Neuronal stem cell (in vitro differentiated cells): ENCODE results near the gene MARCHF5.

Source experiments
- DNase-seq: peaks from one replicate; pipeline ENCODE4 v3.0.0-alpha.2; 2013; ENCODE audit warnings: low spot score
- H2AFZ ChIP-seq: one replicate; pipeline ENCODE4 v1.6.1; 2013; ENCODE audit warnings: mild to moderate bottlenecking, low read length, inconsistent platforms
- H2AK5ac ChIP-seq: 2 replicates; pipeline ENCODE4 v1.6.1; 2013; ENCODE audit warnings: low read depth, mild to moderate bottlenecking, inconsistent platforms, low read length, moderate library complexity, mixed read lengths
- H2BK120ac ChIP-seq: 2 replicates; pipeline ENCODE4 v1.6.1; 2013; ENCODE audit warnings: low read depth, mild to moderate bottlenecking, inconsistent platforms, low read length, moderate library complexity, mixed read lengths
- H2BK12ac ChIP-seq: one replicate; pipeline ENCODE4 v1.6.1; 2013; ENCODE audit warnings: low read length, inconsistent platforms
- H2BK15ac ChIP-seq: 2 replicates; pipeline ENCODE4 v1.6.1; 2013; ENCODE audit warnings: mild to moderate bottlenecking, low read length, inconsistent platforms, mixed read lengths
- H2BK5ac ChIP-seq: one replicate; pipeline ENCODE4 v1.6.1; 2013; ENCODE audit warnings: inconsistent platforms, mild to moderate bottlenecking, low read length, moderate library complexity
- H3K14ac ChIP-seq: one replicate; pipeline ENCODE4 v1.6.1; 2013; ENCODE audit warnings: low read length, inconsistent platforms
- H3K18ac ChIP-seq: 2 replicates; pipeline ENCODE4 v1.6.1; 2013; ENCODE audit warnings: low read length, inconsistent platforms
- H3K23ac ChIP-seq: 2 replicates; pipeline ENCODE4 v1.6.1; 2013; ENCODE audit warnings: low read depth, mild to moderate bottlenecking, mixed read lengths, low read length, inconsistent platforms; ENCODE audit not compliant: poor library complexity
- H3K27ac ChIP-seq: replicated peaks from 3 replicates; pipeline ENCODE4 v1.5.1; 2013; ENCODE audit warnings: low read length, inconsistent platforms
- H3K27me3 ChIP-seq, 3 experiments: 2 replicates each; pipeline ENCODE4 v1.6.1; 2013; ENCODE audit warnings: low read length in 3 of 3, mild to moderate bottlenecking in 2 of 3, inconsistent platforms in 1 of 3, low read depth in 1 of 3, mixed read lengths in 1 of 3, moderate library complexity in 1 of 3; ENCODE audit not compliant: control insufficient read depth in 3 of 3, insufficient read depth in 3 of 3
- H3K36me3 ChIP-seq, 2 donors: replicated peaks in 1 of 2; 2 replicates each; pipeline ENCODE4 v1.6.1; 2013; ENCODE audit warnings: low read length in 2 of 2; ENCODE audit not compliant: control insufficient read depth in 2 of 2, insufficient read depth in 2 of 2
- H3K4ac ChIP-seq: 2 replicates; pipeline ENCODE4 v1.6.1; 2013; ENCODE audit warnings: inconsistent platforms, mild to moderate bottlenecking, low read length, moderate library complexity
- H3K4me1 ChIP-seq, 2 donors: 1 replicate in 1 of 2; 2 replicates in 1 of 2; pipeline ENCODE4 v1.6.1; 2013; ENCODE audit warnings: low read length in 2 of 2, low read depth in 1 of 2; ENCODE audit not compliant: control insufficient read depth in 2 of 2, insufficient read depth in 1 of 2
- H3K4me2 ChIP-seq: one replicate; pipeline ENCODE4 v1.6.1; 2013; ENCODE audit warnings: mild to moderate bottlenecking, low read length, inconsistent platforms; ENCODE audit not compliant: insufficient read depth, poor library complexity, severe bottlenecking
- H3K4me3 ChIP-seq, 2 donors: 2 replicates each; pipeline ENCODE4 v1.5.1; 2013; ENCODE audit warnings: low read length in 2 of 2, mild to moderate bottlenecking in 2 of 2, inconsistent platforms in 1 of 2, moderate library complexity in 1 of 2
- H3K79me1 ChIP-seq: one replicate; pipeline ENCODE4 v1.6.1; 2013; ENCODE audit warnings: low read depth, mild to moderate bottlenecking, inconsistent platforms, low read length, moderate library complexity
- H3K9ac ChIP-seq: one replicate; pipeline ENCODE4 v1.6.1; 2013; ENCODE audit warnings: mild to moderate bottlenecking, low read depth, low read length, inconsistent platforms; ENCODE audit not compliant: poor library complexity
- H3K9me3 ChIP-seq, 2 donors: replicated peaks in 1 of 2; 2 replicates each; pipeline versions ENCODE3 to v1.6.1; 2013; ENCODE audit warnings: low read length in 2 of 2, mild to moderate bottlenecking in 2 of 2, inconsistent platforms in 1 of 2, low read depth in 1 of 2, mixed read lengths in 1 of 2, moderate library complexity in 1 of 2; ENCODE audit not compliant: control insufficient read depth in 2 of 2, insufficient read depth in 1 of 2
- H4K8ac ChIP-seq: one replicate; pipeline ENCODE4 v1.6.1; 2013; ENCODE audit warnings: low read depth, mild to moderate bottlenecking, inconsistent platforms, low read length, moderate library complexity
- H4K91ac ChIP-seq: one replicate; pipeline ENCODE4 v1.6.1; 2013; ENCODE audit warnings: low read length, low read depth, mild to moderate bottlenecking, inconsistent platforms; ENCODE audit not compliant: poor library complexity
- WGBS, 2 donors: extraction: QIAGEN DNeasy Blood & Tissue Kit; methylation state at CpG; one replicate each; pipeline ENCODE4 v1.1.7; 2013; ENCODE audit warnings: missing lambda C conversion rate in 2 of 2, mixed read lengths in 1 of 2; ENCODE audit not compliant: insufficient read length in 2 of 2, insufficient replicate concordance in 1 of 2; ENCODE audit errors: extremely low coverage in 2 of 2; 5-methylcytosine and 5-hydroxymethylcytosine counted together

Gene MARCHF5

DNA sequence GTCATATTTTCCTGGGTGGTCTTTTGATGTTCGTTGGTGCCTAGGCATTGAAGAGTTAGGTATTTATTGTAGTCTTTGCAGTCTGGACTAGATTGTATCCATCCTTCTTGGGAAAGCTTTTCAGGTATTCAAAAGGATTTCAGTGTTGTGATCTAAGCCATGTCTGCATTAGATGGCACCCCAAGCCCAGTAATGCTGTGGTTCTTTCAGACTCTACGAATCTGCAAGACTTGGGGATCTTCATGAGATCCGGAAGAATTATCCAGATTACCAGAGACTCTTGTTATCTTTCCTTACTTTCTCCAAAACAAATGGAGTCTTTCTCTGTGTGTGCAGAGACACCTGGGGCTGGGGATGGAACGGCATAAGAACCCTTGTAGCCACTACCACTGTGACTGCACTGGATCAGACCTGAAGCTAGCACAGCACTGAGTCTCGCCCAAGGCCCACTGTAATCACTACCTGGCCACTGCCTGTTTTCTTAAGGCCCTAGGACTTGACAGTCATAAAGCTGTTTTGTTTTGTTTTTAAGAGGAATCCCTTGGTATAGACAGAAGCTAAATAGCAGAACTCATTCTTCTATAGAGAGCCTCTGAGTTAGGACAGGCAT, 75.5 kb downstream of the MARCHF5 start:
- H2AK5ac ChIP-seq = no peak overlapping the region
- no peaks in the 10 kb centered on the region for H3K79me1 ChIP-seq
- H3K9ac ChIP-seq = no peak overlapping the region
- H2BK12ac ChIP-seq = no peak overlapping the region
- H3K36me3 ChIP-seq = no peaks in the 10 kb centered on the region
- H3K27me3 ChIP-seq = no peaks in the 10 kb centered on the region
- no peak overlapping the region for H4K8ac ChIP-seq
- H3K9me3 ChIP-seq = no peaks in the 10 kb centered on the region
- no peak overlapping the region for H3K4ac ChIP-seq
- no peak overlapping the region for H3K14ac ChIP-seq
- H4K91ac ChIP-seq = no peak overlapping the region
- no peak overlapping the region for H3K23ac ChIP-seq
- no peaks in the 10 kb centered on the region for H3K4me1 ChIP-seq
- no peak overlapping the region for H2BK5ac ChIP-seq
- no peak overlapping the region for H2BK120ac ChIP-seq
- H3K18ac ChIP-seq = no peak overlapping the region
- no peak overlapping the region for H3K4me3 ChIP-seq
- no CpG with 5 or more reads among the region's 5 CpGs for WGBS, 2 donors
- H2AFZ ChIP-seq = no peak overlapping the region
- no peak overlapping the region for H3K4me2 ChIP-seq
- no peak for DNase-seq
- no peak overlapping the region for H3K27ac ChIP-seq
- no peak overlapping the region for H2BK15ac ChIP-seq

GRCh38 chr10:92377962-92378361, 87.0 kb downstream of the MARCHF5 start:
- Histone ChIP-seq H3K27me3 (peaks cover 0 to 3% (median 0%) of the 10 kb centered on the region in 3 experiments), H3K9ac (no peak overlapping the region), H4K8ac (no peak overlapping the region), H4K91ac (no peak overlapping the region), H3K4me1 (no peaks in the 10 kb centered on the region), H2BK15ac (no peak overlapping the region), H3K23ac (no peak overlapping the region), H3K79me1 (no peaks in the 10 kb centered on the region), H3K4me3 (no peak overlapping the region), H3K9me3 (no peaks in the 10 kb centered on the region), H2BK120ac (no peak overlapping the region), H2BK5ac (no peak overlapping the region), H3K36me3 (no peaks in the 10 kb centered on the region), H3K27ac (no peak overlapping the region), H2AFZ (no peak overlapping the region), H3K4me2 (no peak overlapping the region), H3K4ac (no peak overlapping the region), H2BK12ac (no peak overlapping the region), H3K14ac (no peak overlapping the region), H2AK5ac (no peak overlapping the region), H3K18ac (no peak overlapping the region)
- no CpG with 5 or more reads among the region's 4 CpGs for WGBS, 2 donors
- no peak for DNase-seq

GRCh38 chr10:92381543-92381954, 90.6 kb downstream of the MARCHF5 start:
- H3K9me3 ChIP-seq = no peaks in the 10 kb centered on the region
- H3K4me2 ChIP-seq = no peak overlapping the region
- H2BK15ac ChIP-seq = no peak overlapping the region
- no peak overlapping the region for H4K8ac ChIP-seq
- no peak overlapping the region for H2BK120ac ChIP-seq
- H3K18ac ChIP-seq = no peak overlapping the region
- H3K27ac ChIP-seq = no peak overlapping the region
- H2AK5ac ChIP-seq = no peak overlapping the region
- DNase-seq = no peak
- no peaks in the 10 kb centered on the region for H3K79me1 ChIP-seq
- WGBS, 2 donors = no CpG with 5 or more reads among the region's 7 CpGs
- no peak overlapping the region for H3K14ac ChIP-seq
- H2BK12ac ChIP-seq = no peak overlapping the region
- H3K36me3 ChIP-seq = no peaks in the 10 kb centered on the region
- H3K4ac ChIP-seq = no peak overlapping the region
- H3K4me3 ChIP-seq = no peak overlapping the region
- H2AFZ ChIP-seq = no peak overlapping the region
- no peak overlapping the region for H3K23ac ChIP-seq
- H3K4me1 ChIP-seq = no peaks in the 10 kb centered on the region
- H3K27me3 ChIP-seq = peaks cover 0 to 3% (median 0%) of the 10 kb centered on the region in 3 experiments
- no peak overlapping the region for H2BK5ac ChIP-seq
- H3K9ac ChIP-seq = no peak overlapping the region
- H4K91ac ChIP-seq = no peak overlapping the region

- peaks cover 0 to 3% (median 0%) of the 10 kb centered on the region in 3 experiments for H3K27me3 ChIP-seq
- WGBS, 2 donors = no CpG with 5 or more reads among the region's 4 CpGs
- H3K79me1 ChIP-seq = no peaks in the 10 kb centered on the region
- no peaks in the 10 kb centered on the region for H3K9me3 ChIP-seq
- no peak overlapping the region for H4K8ac ChIP-seq
- no peak overlapping the region for H3K23ac ChIP-seq
- no peak overlapping the region for H2AK5ac ChIP-seq
- no peak overlapping the region for H3K14ac ChIP-seq
- H3K18ac ChIP-seq = no peak overlapping the region
- H3K36me3 ChIP-seq = no peaks in the 10 kb centered on the region
- no peaks in the 10 kb centered on the region for H3K4me1 ChIP-seq
- H3K27ac ChIP-seq = no peak overlapping the region
- H2BK15ac ChIP-seq = no peak overlapping the region
- H2BK12ac ChIP-seq = no peak overlapping the region
- no peak overlapping the region for H2AFZ ChIP-seq
- no peak overlapping the region for H3K4me3 ChIP-seq
- no peak overlapping the region for H3K4ac ChIP-seq
- no peak for DNase-seq
- H4K91ac ChIP-seq = no peak overlapping the region
- H2BK5ac ChIP-seq = no peak overlapping the region
- H3K9ac ChIP-seq = no peak overlapping the region
- H2BK120ac ChIP-seq = no peak overlapping the region
- H3K4me2 ChIP-seq = no peak overlapping the region
Measured at GRCh38 chr10:92382631-92383030, 91.7 kb downstream of the MARCHF5 start.
